Karpas-422 (cell line): ENCODE measurements around the gene ATP9B. TPM values are rescaled to one million over a fixed set of nuclear protein-coding genes. Genes with fewer than 3 reads are reported as not detected.
A peak's percentile ranks its signal among the peaks of the same experiment; 100 is the strongest.

ENCODE experiments used
- DNase-seq: peaks from one replicate; pipeline ENCODE4 v3.0.0-alpha.2; 2015
- H2AFZ ChIP-seq: fragments of 200-600 bp; sonication (generic); 2 replicates; pipeline ENCODE4 v1.6.1; 2014; ENCODE audit warnings: antibody characterized with exemption, low read length, mixed read lengths
- H3K27ac ChIP-seq: fragments of 200-600 bp; sonication (generic); 2 replicates; pipeline ENCODE4 v1.5.1; 2014; ENCODE audit warnings: mild to moderate bottlenecking, low read length, moderate library complexity
- H3K27me3 ChIP-seq: fragments of 200-600 bp; sonication (generic); 2 replicates; pipeline ENCODE4 v1.6.1; 2014; ENCODE audit warnings: low read length, mixed read lengths
- H3K36me3 ChIP-seq: fragments of 200-600 bp; sonication (generic); 2 replicates; pipeline ENCODE4 v1.6.1; 2014; ENCODE audit warnings: low read length, mixed read lengths; ENCODE audit not compliant: insufficient read depth
- H3K4me1 ChIP-seq: fragments of 200-600 bp; sonication (generic); 2 replicates; pipeline ENCODE4 v1.6.1; 2014; ENCODE audit warnings: mild to moderate bottlenecking, low read length, mixed read lengths
- H3K4me2 ChIP-seq: fragments of 200-600 bp; sonication (generic); 2 replicates; pipeline ENCODE4 v1.6.1; 2014; ENCODE audit warnings: low read length, low read depth, mild to moderate bottlenecking; ENCODE audit not compliant: poor library complexity, severe bottlenecking
- H3K4me3 ChIP-seq: fragments of 200-600 bp; sonication (generic); 2 replicates; pipeline ENCODE4 v1.5.1; 2014; ENCODE audit warnings: mild to moderate bottlenecking, antibody characterized with exemption, low read length, mixed read lengths
- H3K79me2 ChIP-seq: fragments of 200-600 bp; sonication (generic); 2 replicates; pipeline ENCODE4 v1.6.1; 2014; ENCODE audit warnings: mild to moderate bottlenecking, low read length, mixed read lengths
- H3K9ac ChIP-seq: fragments of 200-600 bp; sonication (generic); 2 replicates; pipeline ENCODE4 v1.6.0; 2014; ENCODE audit warnings: low read length
- H3K9me2 ChIP-seq: fragments of 200-600 bp; sonication (generic), shearing (Covaris generic); replicated peaks from 2 replicates; pipeline ENCODE4 v1.6.0; 2014; ENCODE audit warnings: mild to moderate bottlenecking, low read length, moderate library complexity; ENCODE audit not compliant: insufficient read depth
- H3K9me3 ChIP-seq: fragments of 300-700, 200-600 bp; sonication (generic); 2 replicates; pipeline ENCODE4 v1.6.1; 2014; ENCODE audit warnings: low read length, mixed read lengths
- H4K20me1 ChIP-seq: fragments of 200-600 bp; sonication (generic); 2 replicates; pipeline ENCODE4 v1.6.1; 2014; ENCODE audit warnings: mild to moderate bottlenecking, antibody characterized with exemption, low read length, low read depth; ENCODE audit not compliant: insufficient read depth
- total RNA-seq: library from RNA; depleted of rRNA; stranded (reverse); fragments of >200 nt; shearing (Covaris generic); gene quantifications from 2 replicates; pipeline ENCODE4 v1.2.3, GENCODE V29; 2014; ENCODE audit warnings: low replicate concordance

ATP9B gene
- total RNA-seq, 1 experiment from 2014 or later: 65.1 TPM

GRCh38 chr18:79242246-79242645 is 173.1 kb downstream of the ATP9B start:
- peak overlapping the region; percentile 88 for H3K27ac ChIP-seq
- no peaks in the 10 kb centered on the region for H3K9me2 ChIP-seq
- no peaks in the 10 kb centered on the region for H3K27me3 ChIP-seq
- no peak overlapping the region for H2AFZ ChIP-seq
- peaks cover 45% of the 10 kb centered on the region for H3K4me1 ChIP-seq
- no peaks in the 10 kb centered on the region for H3K9me3 ChIP-seq
- H3K79me2 ChIP-seq: peaks cover 84% of the 10 kb centered on the region
- peak; percentile 78 for DNase-seq
- peak overlapping the region; percentile 64 for H3K4me2 ChIP-seq
- peak overlapping the region; percentile 37 for H3K9ac ChIP-seq
- H4K20me1 ChIP-seq: no peaks in the 10 kb centered on the region
- peak overlapping the region; percentile 26 for H3K4me3 ChIP-seq
- no peaks in the 10 kb centered on the region for H3K36me3 ChIP-seq

DNA sequence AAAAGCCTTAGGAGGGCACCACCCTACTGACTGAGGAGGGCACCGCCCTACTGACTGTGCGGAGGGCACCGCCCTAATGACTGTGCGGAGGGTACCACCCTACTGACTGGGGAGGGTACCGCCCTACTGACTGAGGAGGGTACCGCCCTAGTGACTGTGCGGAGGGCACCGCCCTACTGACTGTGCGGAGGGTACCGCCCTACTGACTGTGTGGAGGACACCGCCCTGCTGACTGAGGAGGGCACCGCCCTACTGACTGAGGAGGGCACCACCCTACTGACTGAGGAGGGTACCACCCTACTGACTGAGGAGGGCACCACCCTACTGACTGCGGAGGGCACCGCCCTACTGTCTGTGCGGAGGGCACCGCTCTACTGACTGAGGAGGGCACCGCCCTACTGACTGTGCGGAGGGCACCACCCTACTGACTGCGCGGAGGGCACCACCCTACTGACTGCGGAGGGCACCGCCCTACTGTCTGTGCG is 176.4 kb downstream of the ATP9B start:
- H2AFZ ChIP-seq: no peak overlapping the region
- H3K9ac ChIP-seq: no peak overlapping the region
- H4K20me1 ChIP-seq: no peaks in the 10 kb centered on the region
- no peak for DNase-seq
- H3K79me2 ChIP-seq: peaks cover 89% of the 10 kb centered on the region
- H3K4me1 ChIP-seq: peaks cover 51% of the 10 kb centered on the region
- no peaks in the 10 kb centered on the region for H3K9me2 ChIP-seq
- no peak overlapping the region for H3K27ac ChIP-seq
- no peak overlapping the region for H3K4me3 ChIP-seq
- H3K9me3 ChIP-seq: no peaks in the 10 kb centered on the region
- no peaks in the 10 kb centered on the region for H3K27me3 ChIP-seq
- H3K4me2 ChIP-seq: no peak overlapping the region
- no peaks in the 10 kb centered on the region for H3K36me3 ChIP-seq

DNA sequence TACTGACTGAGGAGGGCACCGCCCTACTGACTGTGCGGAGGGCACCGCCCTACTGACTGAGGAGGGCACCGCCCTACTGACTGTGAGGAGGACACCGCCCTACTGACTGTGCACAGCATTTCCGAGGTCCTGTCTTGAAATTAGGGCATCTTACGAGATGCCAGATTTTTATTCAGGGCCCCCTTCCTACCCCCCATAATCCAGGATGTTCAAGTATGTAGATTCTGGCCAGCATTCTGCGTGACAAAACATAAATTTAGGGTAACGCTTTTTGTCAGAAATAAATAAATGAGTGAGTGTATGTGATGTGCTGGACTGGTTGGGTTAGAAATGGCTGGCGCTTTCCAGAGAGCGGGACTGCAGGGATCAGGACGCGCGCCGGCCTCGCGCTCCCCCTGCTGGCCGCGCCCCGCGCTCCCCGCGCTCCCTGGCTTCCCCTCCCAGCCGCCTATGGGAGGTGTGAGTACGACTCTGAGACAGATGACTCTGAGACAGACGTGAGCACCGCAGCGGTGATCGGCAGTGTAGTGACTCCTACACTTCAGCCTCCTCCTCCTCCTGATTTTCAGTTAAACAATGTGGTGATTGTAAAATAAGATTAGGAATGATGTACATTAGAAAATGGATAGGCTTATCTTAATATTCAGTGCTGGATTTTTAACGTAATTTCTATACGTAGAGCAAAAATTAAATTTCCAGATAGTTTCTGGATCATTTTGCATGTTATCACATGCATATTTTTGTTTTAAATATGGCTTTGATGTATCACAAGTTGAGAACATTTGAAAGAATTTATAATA is 177.3 kb downstream of the ATP9B start:
- H4K20me1 ChIP-seq: no peaks in the 10 kb centered on the region
- no peak overlapping the region for H2AFZ ChIP-seq
- H3K79me2 ChIP-seq: peaks cover 89% of the 10 kb centered on the region
- H3K9me2 ChIP-seq: no peaks in the 10 kb centered on the region
- no peaks in the 10 kb centered on the region for H3K27me3 ChIP-seq
- peak; percentile 86 for DNase-seq
- H3K4me1 ChIP-seq: peaks cover 41% of the 10 kb centered on the region
- H3K4me2 ChIP-seq: peak overlapping the region; percentile 57
- H3K36me3 ChIP-seq: no peaks in the 10 kb centered on the region
- H3K9me3 ChIP-seq: no peaks in the 10 kb centered on the region
- no peak overlapping the region for H3K27ac ChIP-seq
- peak overlapping the region; percentile 33 for H3K4me3 ChIP-seq
- H3K9ac ChIP-seq: 0 out of 2 replicates have a peak overlapping the region, but pooled peaks have one; percentile 11

DNA sequence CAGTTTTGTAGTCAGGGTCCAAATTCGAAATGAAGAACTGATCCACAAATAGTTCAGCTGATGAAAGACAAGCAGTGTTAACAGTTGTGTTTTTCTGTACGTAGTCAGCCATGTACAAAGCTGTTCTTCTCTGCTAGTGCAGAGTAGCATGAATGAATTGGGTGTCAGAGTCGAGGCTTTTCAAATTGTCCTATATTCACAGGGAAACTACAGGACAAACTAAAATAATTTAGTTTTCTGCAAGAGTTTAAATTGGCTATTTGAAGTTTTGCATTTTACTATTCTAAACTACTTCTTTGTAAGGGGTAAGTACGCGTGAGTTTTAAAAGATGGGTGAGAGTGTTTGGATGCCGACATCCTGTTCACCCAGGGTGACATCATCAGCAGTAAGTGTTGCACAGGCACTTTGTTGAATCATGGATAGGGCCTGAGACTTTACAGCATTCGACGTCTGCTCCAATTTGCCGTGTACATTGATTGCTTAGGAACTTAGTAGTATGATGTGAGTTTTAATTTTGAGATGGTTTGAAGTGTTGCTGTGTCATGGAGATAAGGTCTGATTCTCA is 179.4 kb downstream of the ATP9B start:
- Histone ChIP-seq H3K9ac (no peak overlapping the region), H2AFZ (no peak overlapping the region), H3K4me2 (no peak overlapping the region), H3K27ac (no peak overlapping the region; the same call in 1 of the 2 replicates), H3K79me2 (peaks cover 82% of the 10 kb centered on the region), H3K36me3 (no peaks in the 10 kb centered on the region), H3K27me3 (no peaks in the 10 kb centered on the region), H3K4me3 (no peak overlapping the region), H3K4me1 (peaks cover 21% of the 10 kb centered on the region), H3K9me3 (no peaks in the 10 kb centered on the region), H4K20me1 (no peaks in the 10 kb centered on the region), H3K9me2 (no peaks in the 10 kb centered on the region)
- no peak for DNase-seq

DNA sequence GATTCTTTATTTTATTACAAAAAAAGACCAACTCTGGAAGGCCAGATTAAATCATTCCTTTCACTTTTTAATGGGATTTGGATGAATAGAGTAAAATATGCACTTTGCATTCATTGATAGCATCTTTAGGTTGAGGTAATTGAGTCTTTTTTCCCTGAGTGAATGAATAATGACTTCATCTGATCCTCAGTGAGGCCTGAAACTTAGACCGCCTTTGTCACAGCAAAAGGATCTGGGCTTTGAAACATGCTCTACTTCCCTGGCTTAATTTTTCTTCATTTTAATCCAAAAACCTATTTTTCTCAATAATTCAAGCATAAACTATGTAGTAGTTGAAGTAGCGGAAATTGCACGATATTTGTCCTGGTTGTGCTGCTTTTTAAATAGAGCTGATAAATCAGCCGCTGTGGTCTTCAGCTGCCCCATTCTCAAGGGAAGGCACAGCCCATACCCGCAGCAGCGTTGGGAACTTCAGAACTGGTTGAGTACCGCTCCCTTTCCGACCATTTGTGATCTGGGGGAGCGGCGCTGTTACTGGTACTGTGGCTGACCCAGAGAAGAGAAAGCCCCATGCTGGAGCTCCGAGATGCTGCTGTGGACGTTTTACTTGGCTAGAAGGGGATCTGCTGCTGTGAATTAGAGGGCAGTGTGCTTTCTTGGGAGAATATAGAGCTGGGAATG is 181.2 kb downstream of the ATP9B start:
- no peak for DNase-seq
- no peaks in the 10 kb centered on the region for H3K9me3 ChIP-seq

GRCh38 chr18:79251021-79251420 is 181.8 kb downstream of the ATP9B start:
- Histone ChIP-seq H2AFZ (no peak overlapping the region), H3K27me3 (no peaks in the 10 kb centered on the region), H4K20me1 (no peaks in the 10 kb centered on the region), H3K27ac (no peak overlapping the region), H3K9me2 (no peaks in the 10 kb centered on the region), H3K4me1 (peaks cover 14% of the 10 kb centered on the region), H3K4me2 (no peak overlapping the region), H3K36me3 (no peaks in the 10 kb centered on the region), H3K9me3 (no peaks in the 10 kb centered on the region), H3K79me2 (peaks cover 61% of the 10 kb centered on the region), H3K9ac (no peak overlapping the region), H3K4me3 (no peak overlapping the region)
- DNase-seq: no peak

More for the DNA sequence above, 181.2 kb downstream of the ATP9B start:
- no peak overlapping the region for H3K4me3 ChIP-seq
- H3K27ac ChIP-seq: no peak overlapping the region
- H3K9me2 ChIP-seq: no peaks in the 10 kb centered on the region
- H3K36me3 ChIP-seq: no peaks in the 10 kb centered on the region
- no peak overlapping the region for H3K4me2 ChIP-seq
- peaks cover 14% of the 10 kb centered on the region for H3K4me1 ChIP-seq
- H2AFZ ChIP-seq: no peak overlapping the region
- no peak overlapping the region for H3K9ac ChIP-seq
- no peaks in the 10 kb centered on the region for H4K20me1 ChIP-seq
- no peaks in the 10 kb centered on the region for H3K27me3 ChIP-seq
- peaks cover 63% of the 10 kb centered on the region for H3K79me2 ChIP-seq

GRCh38 chr18:79252904-79253633 is 183.9 kb downstream of the ATP9B start:
- Histone ChIP-seq H3K4me2 (no peak overlapping the region), H3K27ac (no peak overlapping the region), H3K4me1 (peaks cover 6% of the 10 kb centered on the region), H3K79me2 (peaks cover 47% of the 10 kb centered on the region), H2AFZ (no peak overlapping the region), H3K36me3 (no peaks in the 10 kb centered on the region), H3K27me3 (no peaks in the 10 kb centered on the region), H3K4me3 (no peak overlapping the region), H3K9me3 (no peaks in the 10 kb centered on the region), H4K20me1 (no peaks in the 10 kb centered on the region), H3K9ac (no peak overlapping the region), H3K9me2 (no peaks in the 10 kb centered on the region)
- no peak for DNase-seq
